ENCODE measurements around the gene LRCH1.

GRCh38 chr13:46736541-46737310, 183.8 kb downstream of the LRCH1 start:
- TF ChIP-seq CTCF (IDR thresholded peaks at IDR 0.05) = no peak
- no peak for TF ChIP-seq POLR2A (IDR thresholded peaks at IDR 0.05)
